HG02981 (cell line): Measurements from ENCODE around the gene HSPB6.

Experiments used
- ATAC-seq: cut with Tn5 transposase; IDR thresholded peaks from one replicate; pipeline ENCODE4 v1.9.1; 2021; ENCODE audit warnings: mild to moderate bottlenecking, moderate library complexity; ENCODE audit not compliant: unreplicated experiment

Gene HSPB6

DNA sequence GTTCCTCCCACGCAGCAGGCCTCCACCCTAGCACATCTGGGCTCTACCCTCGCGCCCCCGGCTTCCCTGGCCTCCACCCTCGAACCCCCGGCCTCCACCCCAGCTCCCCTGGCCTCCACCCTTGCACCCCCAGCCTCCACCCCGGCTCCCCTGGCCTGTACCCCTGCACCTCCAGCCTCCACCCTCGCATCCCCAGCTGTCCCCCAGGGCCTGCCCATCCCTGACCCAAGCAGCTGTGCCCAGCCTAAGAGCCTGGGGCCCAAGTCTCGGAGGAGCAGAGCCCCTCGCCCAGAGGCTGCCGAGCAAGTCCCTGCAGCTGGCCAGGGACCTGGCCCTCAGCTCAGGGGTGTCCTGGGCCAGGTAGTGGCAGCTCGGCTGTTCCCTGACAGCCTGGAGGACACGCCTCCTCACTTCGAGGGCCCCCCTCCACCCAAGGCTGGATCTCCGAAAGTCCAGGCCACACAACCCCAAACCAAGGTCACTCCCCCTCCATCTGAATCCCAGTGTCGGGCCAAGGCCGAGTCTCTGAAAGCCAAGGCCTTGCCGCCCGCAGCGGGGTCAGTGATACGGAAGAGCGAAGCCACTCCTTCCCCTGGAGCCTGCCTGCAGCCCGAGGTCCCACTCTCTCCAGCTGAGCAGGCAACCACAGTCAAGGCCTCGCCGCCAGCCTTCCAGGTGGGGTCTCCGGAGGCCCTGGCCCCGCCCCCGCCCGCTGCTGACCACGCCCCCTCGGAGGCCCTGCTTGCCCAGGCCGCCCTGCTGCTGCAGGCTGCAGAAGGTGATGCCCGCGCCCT lies 10.7 kb upstream of the HSPB6 start:
- ATAC-seq: no peak

DNA sequence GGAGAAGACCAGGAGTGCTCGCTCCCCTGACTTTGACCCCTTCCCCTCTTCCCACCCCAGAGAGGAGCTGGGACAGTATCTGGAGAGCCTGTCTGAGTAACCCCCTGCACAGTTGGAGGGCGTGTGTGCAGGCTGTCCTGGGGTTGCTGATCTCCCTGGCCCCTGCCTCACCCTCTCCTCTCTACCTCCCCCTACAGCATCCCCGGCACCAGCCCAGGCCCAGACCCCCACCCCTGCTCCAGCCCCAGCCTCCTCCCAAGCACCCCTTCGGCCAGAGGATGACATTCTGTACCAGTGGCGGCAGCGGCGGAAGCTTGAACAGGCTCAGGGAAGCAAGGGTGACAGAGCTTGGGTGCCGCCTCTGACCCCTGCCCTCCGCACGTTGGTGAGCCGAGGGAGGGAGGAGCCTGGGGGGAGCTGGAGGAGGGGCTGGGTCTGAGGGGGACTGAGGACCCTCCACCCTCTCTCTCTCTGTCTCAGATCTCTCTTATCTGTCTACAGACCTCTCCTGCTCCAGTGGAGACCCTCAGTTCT lies 9.8 kb upstream of the HSPB6 start:
- ATAC-seq: no peak

DNA sequence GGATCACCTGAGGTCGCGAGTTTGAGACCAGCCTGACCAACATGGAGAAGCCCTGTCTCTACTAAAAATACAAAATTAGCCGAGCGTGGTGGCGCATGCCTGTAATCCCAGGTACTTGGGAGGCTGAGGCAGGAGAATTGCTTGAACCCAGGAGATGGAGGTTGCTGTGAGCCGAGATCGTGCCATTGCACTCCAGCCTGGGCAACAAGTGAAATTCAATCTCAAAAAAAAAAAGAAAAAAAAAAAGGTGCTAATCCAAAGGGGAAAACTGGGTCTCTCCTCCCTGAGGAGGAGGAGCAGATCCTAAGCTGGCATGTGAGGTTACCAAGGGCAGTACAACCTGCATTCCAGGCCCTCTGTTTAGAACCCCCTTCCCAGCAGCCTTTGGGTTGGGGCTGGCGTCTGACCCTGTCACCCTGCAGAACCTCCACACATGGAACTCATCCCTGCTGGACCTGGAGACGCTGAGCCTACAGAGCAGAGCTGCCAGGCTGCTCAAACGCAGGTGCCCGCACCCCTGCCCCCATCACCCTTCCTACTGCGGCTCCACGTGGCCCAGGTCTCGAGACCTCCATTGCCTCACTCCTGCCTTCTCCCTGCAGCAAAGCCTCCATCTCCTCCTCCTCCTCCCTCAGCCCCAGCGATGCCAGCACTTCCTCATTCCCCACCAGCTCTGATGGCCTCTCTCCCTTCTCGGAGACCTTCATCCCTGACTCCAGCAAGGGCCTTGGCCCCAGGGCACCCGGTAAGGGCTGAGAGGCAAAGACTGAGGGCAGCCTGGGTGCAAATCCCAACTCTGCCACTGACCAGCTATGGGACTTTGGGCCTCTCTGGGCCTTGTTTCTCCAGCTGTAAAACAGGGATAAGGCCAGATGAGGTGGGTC lies 7.8 kb upstream of the HSPB6 start:
- no peak for ATAC-seq

DNA sequence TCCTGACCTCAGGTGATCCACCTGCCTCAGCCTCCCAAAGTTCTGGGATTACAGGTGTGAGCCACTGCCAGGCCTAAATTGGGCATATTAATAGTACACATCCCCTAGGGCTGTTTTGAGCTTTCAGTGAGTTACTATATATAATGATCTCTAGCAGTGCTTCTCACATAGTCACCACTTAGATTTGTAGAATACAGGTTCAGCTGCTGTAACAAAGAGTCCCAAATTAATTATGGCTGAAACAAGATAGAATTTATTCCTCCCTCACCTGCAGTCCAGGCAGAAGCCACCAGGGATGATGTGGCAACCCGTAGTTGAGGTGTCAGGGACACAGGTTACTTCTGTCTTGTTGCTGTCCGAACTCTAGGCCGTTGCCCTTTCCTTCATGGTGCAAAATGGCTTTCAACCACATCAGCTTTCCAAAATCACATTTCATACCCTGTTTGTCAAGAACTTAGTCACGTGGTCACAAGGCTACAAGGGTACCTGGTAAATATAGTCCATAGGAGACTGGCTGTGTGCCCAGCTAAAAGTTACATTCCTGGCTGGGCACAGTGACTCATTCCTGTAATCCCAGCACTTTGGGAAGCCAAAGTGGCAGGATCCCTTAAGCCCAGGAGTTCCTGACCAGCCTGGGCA lies 4.0 kb upstream of the HSPB6 start:
- ATAC-seq: no peak

DNA sequence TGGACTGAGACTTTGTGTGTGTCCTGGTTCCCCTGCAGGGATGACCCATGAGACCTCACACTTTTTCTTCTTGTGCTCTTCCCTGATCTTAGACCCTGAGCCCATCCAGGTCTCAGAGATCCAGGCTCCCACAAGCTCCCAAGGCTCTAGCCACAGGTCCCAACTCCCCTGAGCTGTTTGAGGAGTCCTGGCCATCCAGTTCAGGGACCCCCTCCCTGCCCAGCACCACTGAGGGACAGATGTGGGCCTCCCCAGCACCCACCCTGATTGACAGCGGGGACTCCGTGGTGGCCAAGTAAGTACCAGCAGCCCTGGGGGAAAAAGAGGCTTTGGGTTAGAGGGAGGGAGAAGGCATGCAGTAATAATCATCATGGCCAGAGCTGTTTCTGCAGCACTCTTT lies 2.9 kb upstream of the HSPB6 start:
- no peak for ATAC-seq

DNA sequence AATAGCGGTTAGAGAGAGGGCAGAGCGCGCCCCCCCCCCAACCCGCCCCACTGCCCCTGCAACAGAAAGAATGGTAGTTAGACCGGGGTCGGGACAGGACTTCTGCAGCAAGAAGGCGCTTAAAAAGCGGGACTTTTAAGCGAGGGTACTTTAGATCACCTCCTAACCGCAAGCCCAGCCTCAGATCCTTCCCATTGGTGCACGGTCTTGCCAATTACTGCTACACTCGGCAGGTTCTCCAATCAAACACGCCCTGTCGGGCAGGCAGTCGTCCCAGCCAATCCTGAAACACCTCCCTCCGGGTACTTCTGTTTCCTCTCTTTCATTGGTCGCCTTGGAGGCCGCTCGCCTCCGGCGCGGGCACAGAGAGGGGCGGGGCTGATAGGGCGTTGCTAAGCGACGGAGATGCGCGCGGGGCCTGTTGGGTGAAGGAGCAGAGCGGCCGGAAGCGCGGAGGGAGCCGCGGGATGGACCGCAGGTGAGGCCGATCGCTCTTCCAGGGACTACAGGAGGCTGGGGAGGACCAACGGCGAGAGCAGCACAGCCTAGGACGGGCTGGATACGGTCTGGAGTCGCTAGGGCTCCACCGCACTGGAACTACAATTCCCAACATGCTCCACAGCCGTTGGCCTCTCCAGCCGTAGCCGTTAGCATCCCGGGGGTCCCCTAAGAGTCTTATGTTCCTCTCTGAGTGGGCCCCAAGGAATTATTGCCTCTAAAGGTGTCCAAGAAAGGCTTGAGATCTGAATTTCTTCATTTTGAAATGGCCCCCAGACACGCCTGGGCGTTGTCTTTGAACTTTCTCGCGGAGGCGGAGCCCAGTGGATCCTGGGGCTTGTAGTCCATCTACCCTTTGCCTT lies 1.1 kb upstream of the HSPB6 start, which contains the start of gene PROSER3:
TSS of gene PROSER3 (plus strand) at position 428 of the 860 bp plus-strand sequence. CDS start at position 468, 40 bp downstream.
- ATAC-seq: peak; percentile 98

DNA sequence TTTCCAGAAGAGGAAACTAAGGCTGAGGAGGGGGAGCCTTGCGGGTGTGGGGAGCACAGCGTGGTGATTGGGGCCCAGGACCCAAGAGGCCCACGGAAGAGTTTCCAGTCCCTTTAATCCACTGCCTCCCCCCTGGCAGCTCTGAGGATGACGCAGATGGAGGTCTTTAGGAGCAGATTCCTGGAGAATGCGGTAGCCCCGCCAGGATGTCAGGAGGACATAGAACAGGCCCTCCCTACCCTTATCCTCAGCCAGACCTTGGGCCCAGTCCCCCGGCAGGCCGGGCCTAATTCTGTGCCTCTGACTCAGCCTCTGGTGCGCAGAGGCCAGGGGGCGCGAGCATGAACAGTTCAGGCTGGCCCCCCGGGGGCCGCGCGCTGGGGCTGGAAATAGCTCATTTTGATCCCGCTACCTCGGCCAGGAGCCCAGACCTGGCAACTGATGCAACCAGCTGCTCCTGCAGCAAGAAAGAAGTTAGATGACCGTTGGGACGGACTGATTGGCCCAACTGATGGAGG lies 461 bp upstream of the HSPB6 start:
- no peak for ATAC-seq

DNA sequence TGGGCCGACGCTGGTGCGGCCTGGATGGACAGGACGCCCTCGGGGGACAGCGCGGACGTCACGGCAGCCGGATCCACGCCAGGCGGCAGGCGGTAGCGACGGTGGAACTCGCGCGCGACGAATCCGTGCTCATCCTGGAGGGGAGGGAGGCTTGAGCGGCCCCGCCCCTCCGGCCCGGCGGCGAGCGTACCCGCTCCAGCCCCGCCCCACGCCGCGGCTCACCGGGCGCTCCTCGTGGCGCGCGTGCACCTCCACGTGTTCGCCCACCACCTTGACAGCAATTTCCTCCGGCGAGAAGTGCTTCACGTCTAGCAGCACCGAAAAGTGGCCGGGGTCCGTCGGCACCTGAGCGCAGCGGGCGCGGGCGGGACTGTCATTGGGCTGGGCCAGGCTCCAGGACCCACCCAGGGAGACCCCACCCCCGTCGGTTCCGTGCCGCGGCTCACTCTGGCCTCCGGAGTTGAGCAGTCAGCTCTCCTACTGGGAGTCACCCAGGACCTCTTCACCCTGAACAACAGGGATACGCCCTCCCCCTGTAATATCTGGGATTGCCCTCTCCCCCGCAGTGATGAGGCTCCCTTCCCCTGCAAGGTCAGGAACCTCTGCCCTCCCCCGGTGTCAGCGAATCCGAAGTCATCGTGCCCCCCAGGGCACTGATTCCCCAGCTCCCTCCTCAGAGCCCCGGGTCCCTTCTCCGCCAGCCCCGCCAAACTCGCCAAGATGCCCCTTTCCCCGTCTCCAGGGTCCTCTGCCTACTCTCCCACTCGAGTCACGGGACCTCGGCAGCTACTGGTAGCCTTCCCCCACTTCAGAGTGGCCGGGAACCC lies 1.1 kb downstream of the HSPB6 start:
- no peak for ATAC-seq

DNA sequence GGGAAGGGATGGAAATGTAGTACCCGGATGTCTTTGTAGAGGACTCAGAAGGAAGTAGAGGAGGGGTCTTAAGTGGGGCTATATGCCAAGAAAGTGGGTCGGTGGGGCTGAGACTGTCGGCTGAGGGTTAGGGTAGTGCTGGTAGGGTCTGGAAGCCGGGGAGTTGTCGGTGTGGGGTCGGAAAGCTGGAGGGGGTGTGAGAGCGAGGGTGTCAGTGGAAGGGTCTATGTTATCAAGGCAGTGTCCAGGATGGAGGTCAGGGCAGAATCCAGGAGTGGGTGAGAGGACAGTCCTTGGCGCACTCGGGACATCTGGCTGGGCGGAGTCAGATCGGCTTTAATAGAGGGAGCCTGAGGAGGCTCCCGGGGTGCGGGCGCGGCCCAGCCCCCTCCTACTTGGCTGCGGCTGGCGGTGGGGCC lies 1.7 kb downstream of the HSPB6 start:
- no peak for ATAC-seq

DNA sequence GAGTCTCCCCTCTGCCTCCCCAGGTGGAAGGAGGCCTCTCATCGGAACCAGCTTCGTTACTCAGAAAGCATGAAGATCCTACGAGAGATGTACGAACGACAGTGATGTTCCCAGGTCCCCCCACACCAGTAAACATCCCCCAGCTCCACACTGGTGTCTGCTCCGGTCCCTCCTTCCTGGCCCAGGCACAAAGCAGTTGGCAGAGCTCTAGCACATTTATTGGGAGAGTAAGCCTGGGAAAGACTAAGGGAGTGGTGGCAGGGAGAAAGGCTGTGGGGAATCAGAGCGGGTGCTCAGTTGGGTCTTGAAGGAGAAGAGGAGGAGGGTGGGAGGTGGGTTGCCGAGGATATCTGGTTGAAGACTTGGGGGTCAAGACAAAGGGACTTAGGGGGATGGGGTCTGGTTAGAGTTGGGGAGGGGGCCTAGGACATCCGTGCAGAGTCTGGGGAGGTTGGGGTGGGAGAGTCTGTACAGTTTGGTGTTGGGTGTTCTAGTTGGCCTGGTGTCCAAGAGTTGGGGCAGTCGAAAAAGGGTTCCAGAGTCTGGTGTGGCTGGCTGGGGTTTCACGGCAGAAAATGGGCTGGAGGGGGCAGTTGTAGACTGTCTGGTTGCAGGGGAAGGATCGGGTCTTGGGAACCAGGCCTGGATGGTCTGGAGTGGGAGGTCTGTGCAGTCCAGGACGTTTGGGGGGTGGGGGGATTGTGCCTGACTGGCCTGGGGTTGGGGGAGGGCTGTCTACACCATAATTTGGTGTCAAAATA lies 2.3 kb downstream of the HSPB6 start:
- ATAC-seq: no peak

DNA sequence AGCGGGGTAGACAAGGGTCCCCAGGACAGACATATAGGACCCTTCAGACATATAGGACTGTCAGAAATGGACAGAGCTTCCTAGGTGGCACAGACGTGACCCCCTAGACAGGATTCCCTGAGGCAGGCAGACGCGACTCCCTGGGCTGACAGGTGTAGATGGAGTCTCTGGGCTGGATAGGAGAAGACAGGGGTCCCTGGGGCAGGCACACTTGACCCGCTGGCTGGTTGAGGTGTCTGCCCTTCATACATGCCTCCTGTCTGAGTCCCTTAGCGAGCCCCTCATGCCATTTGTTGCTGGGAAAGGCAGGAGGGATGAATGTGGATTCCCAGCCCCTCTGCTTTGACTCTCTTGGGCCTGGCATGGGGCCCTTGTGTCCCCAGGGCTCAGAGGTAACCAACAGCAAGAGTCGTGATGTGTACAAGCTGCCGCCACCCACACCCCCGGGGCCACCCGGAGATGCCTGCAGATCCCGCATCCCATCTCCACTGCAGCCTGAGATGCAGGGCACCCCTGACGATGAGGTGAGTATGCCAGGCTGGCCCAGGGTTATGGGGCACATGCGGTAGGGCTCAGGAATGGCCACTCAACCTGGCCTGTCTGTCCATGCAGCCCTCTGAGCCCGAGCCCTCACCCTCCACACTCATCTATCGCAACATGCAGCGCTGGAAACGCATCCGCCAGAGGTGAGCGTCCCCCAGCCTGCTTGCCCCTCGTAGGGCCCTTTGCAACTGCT lies 3.0 kb downstream of the HSPB6 start:
- ATAC-seq: no peak

DNA sequence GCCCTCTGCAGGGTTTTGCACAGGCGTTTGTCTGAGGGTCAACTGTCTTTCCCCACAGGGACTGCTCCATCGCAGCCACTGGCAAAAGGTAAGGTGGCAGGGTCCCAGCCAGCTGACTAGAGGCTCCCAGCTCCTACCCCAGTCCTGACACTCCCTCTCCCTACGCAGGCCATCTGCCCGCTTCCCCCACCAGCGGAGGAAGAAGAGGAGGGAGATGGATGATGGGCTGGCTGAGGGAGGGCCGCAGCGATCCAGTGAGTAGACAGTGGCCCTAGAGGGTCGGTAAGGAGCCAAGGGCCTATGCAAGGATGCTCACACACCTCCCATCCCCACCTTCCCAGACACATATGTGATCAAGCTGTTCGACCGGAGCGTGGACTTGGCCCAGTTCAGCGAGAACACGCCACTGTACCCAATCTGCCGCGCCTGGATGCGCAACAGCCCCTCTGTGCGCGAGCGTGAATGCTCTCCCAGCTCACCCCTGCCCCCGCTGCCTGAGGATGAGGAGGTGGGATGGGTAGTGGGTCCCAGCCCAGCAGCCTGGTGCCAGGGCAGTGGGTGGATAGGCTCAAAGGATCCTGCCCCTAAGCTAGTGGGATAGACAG lies 4.0 kb downstream of the HSPB6 start:
- ATAC-seq: no peak

DNA sequence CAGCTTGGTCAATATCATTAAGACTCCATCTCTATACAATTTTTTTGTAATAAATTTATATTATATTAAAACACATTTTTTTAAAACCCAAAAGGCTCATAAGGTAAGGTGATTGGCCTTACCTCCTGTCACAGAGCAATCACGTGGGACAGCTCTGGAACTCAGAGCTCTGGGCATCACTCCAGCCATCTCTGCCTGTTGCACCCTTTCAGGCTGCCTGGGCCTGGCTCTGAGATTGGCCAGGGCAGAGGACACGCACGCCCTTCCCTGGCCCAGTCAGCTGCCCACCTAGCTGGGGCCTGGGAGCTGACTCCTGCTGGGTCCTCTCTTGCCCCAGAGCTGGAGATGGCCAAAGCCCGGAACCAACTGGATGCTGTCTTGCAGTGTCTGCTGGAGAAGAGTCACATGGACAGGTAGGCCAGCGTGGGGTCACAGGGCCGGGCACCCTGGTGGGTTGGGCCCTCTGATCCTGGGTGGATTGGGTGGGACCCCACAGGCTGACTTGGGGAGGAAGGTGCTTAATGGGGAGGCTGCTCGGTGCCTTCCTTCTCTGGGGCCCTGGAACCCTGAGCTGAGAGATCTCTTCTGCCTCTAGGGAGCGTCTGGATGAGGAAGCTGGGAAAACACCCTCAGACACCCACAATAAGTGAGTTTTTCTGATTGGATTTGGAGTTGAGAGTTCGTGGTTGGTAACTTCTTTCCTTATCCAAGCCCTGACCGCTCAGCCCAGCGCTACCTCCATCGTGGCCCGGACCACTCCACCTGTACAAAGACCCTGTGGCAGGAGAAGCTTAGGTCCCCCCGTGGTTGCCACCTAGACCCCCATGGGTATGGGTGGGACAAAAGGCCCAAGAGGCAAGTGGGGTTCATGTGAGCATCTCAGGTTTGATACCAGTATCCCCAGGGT lies 4.7 kb downstream of the HSPB6 start:
- ATAC-seq: no peak

DNA sequence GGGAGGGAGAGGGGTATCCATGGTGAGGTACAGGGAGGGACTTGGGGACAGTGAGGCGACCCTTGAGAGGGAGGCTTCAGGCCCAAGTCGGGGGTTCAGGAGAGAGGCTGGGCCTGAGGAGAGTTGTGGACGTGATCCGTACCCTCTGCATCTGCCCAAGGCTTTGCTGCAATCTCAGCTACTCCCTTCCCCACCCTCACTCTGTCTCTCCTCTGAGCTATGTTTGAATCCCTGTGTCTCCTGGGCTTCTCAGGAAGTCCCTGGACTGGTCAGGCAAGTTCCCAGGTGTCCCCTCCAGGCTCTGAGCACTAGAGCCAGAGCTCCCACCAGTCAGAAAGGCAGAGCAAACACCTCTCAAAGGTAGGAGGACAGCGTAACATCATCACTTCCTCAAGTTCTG lies 6.7 kb downstream of the HSPB6 start:
- no peak for ATAC-seq

DNA sequence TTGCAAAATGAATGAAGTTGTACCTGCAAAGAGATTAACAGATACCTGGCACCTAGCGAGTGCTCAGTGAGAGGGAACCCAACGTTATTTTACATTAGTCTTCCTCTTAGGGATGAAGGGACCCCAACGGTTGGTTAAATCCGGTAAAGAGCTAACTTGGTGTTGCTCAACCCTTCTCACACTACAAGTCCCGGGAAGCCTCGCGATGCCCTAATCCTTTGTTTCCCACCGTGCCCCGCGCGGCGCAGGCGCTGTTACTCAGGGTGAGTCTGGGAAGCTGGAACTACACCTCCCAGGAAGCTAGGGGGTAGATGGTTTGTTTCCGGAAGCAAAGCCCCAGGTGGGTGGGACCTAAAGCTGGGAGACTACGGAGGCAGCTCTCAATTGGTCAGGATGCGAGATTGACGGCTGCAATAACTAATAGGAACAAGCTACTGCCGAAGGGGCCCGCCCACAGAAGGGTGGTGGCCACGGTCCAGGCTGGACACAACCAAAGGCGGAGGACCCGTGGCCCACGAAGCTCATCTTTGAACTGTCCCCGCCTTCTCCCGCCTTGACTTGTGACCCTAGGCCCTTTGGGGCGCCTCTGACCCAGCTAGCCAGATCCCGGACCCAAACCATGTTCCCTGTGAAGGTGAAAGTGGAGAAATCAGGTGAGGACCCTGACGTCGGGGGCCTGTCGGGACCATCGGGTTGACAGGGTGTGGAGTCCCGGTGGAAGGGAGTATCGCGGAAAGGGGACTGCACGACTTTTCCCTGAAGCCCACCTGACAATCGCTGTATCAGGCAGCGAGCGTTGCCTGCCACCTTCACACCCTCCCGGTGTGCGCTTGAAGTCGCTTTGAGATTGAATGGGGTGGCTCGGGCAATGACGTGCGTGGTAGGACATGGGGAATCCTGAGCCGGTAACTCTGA lies 8.5 kb downstream of the HSPB6 start, which contains the start of gene LIN37:
TSS of gene LIN37 (plus strand) at position 471 of the 915 bp plus-strand sequence. CDS start at position 620, 149 bp downstream.
- peak; percentile 62 for ATAC-seq
